IMR-90 (cell line): ENCODE results near the gene MOV10L1. TPM values are rescaled to one million over a fixed set of nuclear protein-coding genes. Genes with fewer than 3 reads are reported as not detected.

Experiments
- ATAC-seq: fragments of 200-7000 bp; cut with Tn5 transposase; 2 replicates; pipeline ENCODE4 v1.9.1; 2020; ENCODE audit warnings: low read depth, mild to moderate bottlenecking, moderate library complexity
- BruUV-seq: library from RNA; stranded (reverse); fragments of 400-500 nt; replicated peaks from 2 replicates; lab custom pipeline; 2021; lab: Mats Ljungman, UMichigan
- CTCF ChIA-PET: fragments of 300-600 bp; formaldehyde crosslinking; extraction: SDS; loops from one replicate; lab custom pipeline; 2021; ENCODE audit warnings: antibody characterized with exemption; lab: Yijun Ruan, JAX
- POLR2A ChIA-PET: fragments of 300-600 bp; sonication (Branson Sonifier 250); formaldehyde crosslinking; loops from one replicate; lab custom pipeline; 2022; ENCODE audit warnings: antibody characterized with exemption; ENCODE audit not compliant: unreplicated experiment; lab: Charles Lee
- DNase-seq: peaks from one replicate; pipeline ENCODE4 v3.0.0; 2013
- H2AFZ ChIP-seq: replicated peaks from 2 replicates; pipeline ENCODE3; 2013; ENCODE audit warnings: low read length, mild to moderate bottlenecking; ENCODE audit not compliant: poor library complexity
- H2AK5ac ChIP-seq: 2 replicates; pipeline ENCODE4 v1.6.1; 2013; ENCODE audit warnings: low read depth, low read length, inconsistent platforms
- H2AK9ac ChIP-seq: replicated peaks from 2 replicates; pipeline ENCODE3; 2013; ENCODE audit warnings: mild to moderate bottlenecking, low read depth, low read length, moderate library complexity; ENCODE audit not compliant: poor library complexity
- H2BK120ac ChIP-seq: 2 replicates; pipeline ENCODE4 v1.6.1; 2013; ENCODE audit warnings: low read depth, low read length, inconsistent platforms
- H2BK15ac ChIP-seq: 3 replicates; pipeline ENCODE4 v1.6.1; 2013; ENCODE audit warnings: low read depth, low read length, inconsistent platforms
- H2BK20ac ChIP-seq: 2 replicates; pipeline ENCODE4 v1.6.1; 2013; ENCODE audit warnings: low read depth, mild to moderate bottlenecking, inconsistent platforms, low read length, moderate library complexity
- H2BK5ac ChIP-seq: 2 replicates; pipeline ENCODE4 v1.6.1; 2013; ENCODE audit warnings: mild to moderate bottlenecking, low read depth, low read length, inconsistent platforms; ENCODE audit not compliant: poor library complexity, severe bottlenecking
- H3K14ac ChIP-seq: replicated peaks from 2 replicates; pipeline ENCODE4 v1.6.1; 2013; ENCODE audit warnings: low read depth, low read length, inconsistent platforms
- H3K18ac ChIP-seq: 2 replicates; pipeline ENCODE4 v1.6.1; 2013; ENCODE audit warnings: low read depth, low read length, control low read depth
- H3K23ac ChIP-seq: 2 replicates; pipeline ENCODE4 v1.6.1; 2013; ENCODE audit warnings: low read depth, low read length, inconsistent platforms
- H3K27ac ChIP-seq: 2 replicates; pipeline ENCODE4 v1.5.1; 2013; ENCODE audit warnings: mild to moderate bottlenecking, control low read depth, low read length; ENCODE audit not compliant: insufficient read depth
- H3K27me3 ChIP-seq: 2 replicates; pipeline ENCODE4 v1.6.1; 2013; ENCODE audit warnings: low read length; ENCODE audit not compliant: control insufficient read depth, insufficient read depth
- H3K36me3 ChIP-seq: 2 replicates; pipeline ENCODE4 v1.6.1; 2013; ENCODE audit warnings: low read length, mixed read lengths; ENCODE audit not compliant: control insufficient read depth, insufficient read depth
- H3K4ac ChIP-seq: 2 replicates; pipeline ENCODE4 v1.6.1; 2013; ENCODE audit warnings: low read depth, low read length, inconsistent platforms
- H3K4me1 ChIP-seq: 2 replicates; pipeline ENCODE4 v1.6.1; 2013; ENCODE audit warnings: low read length, mixed read lengths; ENCODE audit not compliant: control insufficient read depth, insufficient read depth
- H3K4me2 ChIP-seq: 2 replicates; pipeline ENCODE4 v1.6.1; 2013; ENCODE audit warnings: low read depth, mild to moderate bottlenecking, control low read depth, low read length, moderate library complexity
- H3K4me3 ChIP-seq: 2 replicates; pipeline ENCODE4 v1.5.1; 2013; ENCODE audit warnings: low read depth, mild to moderate bottlenecking, control low read depth, low read length, moderate library complexity; ENCODE audit not compliant: insufficient read depth
- H3K56ac ChIP-seq: 2 replicates; pipeline ENCODE4 v1.6.1; 2013; ENCODE audit warnings: low read length, inconsistent platforms; ENCODE audit not compliant: insufficient read depth; ENCODE audit errors: extremely low read depth
- H3K79me1 ChIP-seq, 2 experiments: 2 replicates each; pipeline ENCODE4 v1.6.1; 2013; ENCODE audit warnings: low read length in 2 of 2, inconsistent platforms in 1 of 2, low read depth in 1 of 2
- H3K9ac ChIP-seq: 2 replicates; pipeline ENCODE4 v1.6.1; 2013; ENCODE audit warnings: low read depth, low read length, control low read depth
- H3K9me1 ChIP-seq: 2 replicates; pipeline ENCODE4 v1.6.1; 2013; ENCODE audit warnings: low read length, inconsistent platforms; ENCODE audit not compliant: insufficient read depth
- H3K9me3 ChIP-seq: 2 replicates; pipeline ENCODE4 v1.6.1; 2013; ENCODE audit warnings: low read length; ENCODE audit not compliant: control insufficient read depth, insufficient read depth
- H4K20me1 ChIP-seq: 2 replicates; pipeline ENCODE4 v1.6.1; 2013; ENCODE audit warnings: low read length, inconsistent platforms; ENCODE audit not compliant: insufficient read depth
- H4K5ac ChIP-seq: 2 replicates; pipeline ENCODE4 v1.6.1; 2013; ENCODE audit warnings: mild to moderate bottlenecking, low read depth, low read length, control low read depth
- H4K8ac ChIP-seq, 2 experiments: 2 replicates each; pipeline ENCODE4 v1.6.1; 2013; ENCODE audit warnings: low read depth in 2 of 2, low read length in 2 of 2, control low read depth in 1 of 2, inconsistent platforms in 1 of 2
- H4K91ac ChIP-seq: 2 replicates; pipeline ENCODE4 v1.6.1; 2013; ENCODE audit warnings: low read depth, low read length, inconsistent platforms; ENCODE audit not compliant: insufficient read depth
- BHLHE40 ChIP-seq: fragments of 150-350 bp; IDR thresholded peaks from 2 replicates; pipeline ENCODE4 v1.6.1; 2016; ENCODE audit warnings: mild to moderate bottlenecking, low read depth, low read length
- CEBPB ChIP-seq: IDR thresholded peaks from 2 replicates; pipeline ENCODE4 v1.6.1; 2012; ENCODE audit warnings: low read depth, low read length, improper control_type of control experiment
- CHD1 ChIP-seq: IDR thresholded peaks from 2 replicates; pipeline ENCODE4 v1.6.1; 2012; ENCODE audit warnings: low read depth, low read length, improper control_type of control experiment
- CTCF ChIP-seq: conservative IDR thresholded peaks from 2 replicates; pipeline ENCODE4 v1.5.1; 2012; ENCODE audit warnings: mild to moderate bottlenecking, low read depth, low read length, improper control_type of control experiment
- ELK1 ChIP-seq: fragments of 150-350 bp; IDR thresholded peaks from 2 replicates; pipeline ENCODE4 v1.6.1; 2016; ENCODE audit warnings: low read depth, mild to moderate bottlenecking, low read length, moderate library complexity, borderline replicate concordance
- FOS ChIP-seq: fragments of 150-350 bp; IDR thresholded peaks from 2 replicates; pipeline ENCODE4 v1.6.1; 2016; ENCODE audit warnings: low read depth, low read length
- MAFK ChIP-seq: IDR thresholded peaks from 2 replicates; pipeline ENCODE4 v1.6.1; 2012; ENCODE audit warnings: low read depth, low read length, improper control_type of control experiment
- MAZ ChIP-seq: IDR thresholded peaks from 2 replicates; pipeline ENCODE4 v1.6.1; 2012; ENCODE audit warnings: low read depth, mild to moderate bottlenecking, low read length, improper control_type of control experiment, moderate library complexity, borderline replicate concordance
- MXI1 ChIP-seq: IDR thresholded peaks from 2 replicates; pipeline ENCODE4 v1.6.1; 2012; ENCODE audit warnings: low read depth, mild to moderate bottlenecking, low read length, moderate library complexity, borderline replicate concordance
- NFE2L2 ChIP-seq: fragments of 150-350 bp; IDR thresholded peaks from 2 replicates; pipeline ENCODE4 v1.6.1; 2016; ENCODE audit warnings: low read depth, mild to moderate bottlenecking, low read length
- POLR2A ChIP-seq: IDR thresholded peaks from 2 replicates; pipeline ENCODE4 v1.6.1; 2012; ENCODE audit warnings: mild to moderate bottlenecking, low read depth, low read length
- RAD21 ChIP-seq: IDR thresholded peaks from 2 replicates; pipeline ENCODE4 v1.6.1; 2012; ENCODE audit warnings: low read length, improper control_type of control experiment
- RCOR1 ChIP-seq: IDR thresholded peaks from 2 replicates; pipeline ENCODE4 v1.6.1; 2012; ENCODE audit warnings: mild to moderate bottlenecking, low read length, improper control_type of control experiment; ENCODE audit not compliant: insufficient replicate concordance
- RFX5 ChIP-seq: IDR thresholded peaks from 2 replicates; pipeline ENCODE4 v1.8.0; 2012; ENCODE audit warnings: low read depth, mild to moderate bottlenecking, low read length, moderate library complexity
- SMC3 ChIP-seq: fragments of 150-350 bp; IDR thresholded peaks from 2 replicates; pipeline ENCODE4 v1.6.1; 2016; ENCODE audit warnings: low read depth, mild to moderate bottlenecking, antibody characterized with exemption, low read length, moderate library complexity
- USF2 ChIP-seq: fragments of 150-350 bp; IDR thresholded peaks from 2 replicates; pipeline ENCODE4 v1.6.1; 2017; ENCODE audit warnings: mild to moderate bottlenecking, antibody characterized with exemption, low read length, low read depth
- WGBS, 2 experiments: methylation state at CpG; one replicate each; pipeline versions ENCODE4 v1.1.5 to v1.1.7; 2013; ENCODE audit warnings: missing lambda C conversion rate in 2 of 2; ENCODE audit not compliant: insufficient read length in 1 of 2; ENCODE audit errors: extremely low coverage in 2 of 2; 5-methylcytosine and 5-hydroxymethylcytosine counted together
- dilution Hi-C: fragments of 300-500 bp; cut with HindIII; formaldehyde crosslinking; loops from one replicate; pipeline ENCODE4 v1.14.3; 2018; ENCODE audit warnings: low sequenced_read_pairs; ENCODE audit not compliant: unreplicated experiment
- in situ Hi-C: fragments of 300-500 bp; cut with MboI; formaldehyde crosslinking; loops from 3 replicates; pipeline ENCODE4 v1.14.3; 2019; ENCODE audit warnings: low sequenced_read_pairs, inconsistent platforms, mixed read lengths
- intact Hi-C: fragments of 100-400 bp; cut with micrococcal nuclease; formaldehyde crosslinking; loops from 2 replicates; pipeline ENCODE4 v1.10.0; 2022
- polyA plus RNA-seq, 3 experiments: library from polyadenylated mRNA; depleted of rRNA; stranded (reverse); fragments of >200 nt; gene quantifications; 2 replicates each; pipeline ENCODE4 v1.2.3, GENCODE V29; 2012; ENCODE audit warnings: low replicate concordance in 1 of 3
- total RNA-seq: library from RNA; depleted of rRNA; stranded (reverse); fragments of >200 nt; gene quantifications from 2 replicates; pipeline ENCODE4 v1.2.3, GENCODE V29; 2012

Gene MOV10L1
- total and polyA plus RNA-seq, 2 of the 4 experiments (the other 2 are of a cell fraction), result 0.72 to 1.4 TPM

GRCh38 chr22:50144005-50144614, 54.3 kb downstream of the MOV10L1 start:
- ChIA-PET CTCF (no interaction called here), POLR2A (no interaction called here)
- Histone ChIP-seq H3K4ac (no peak overlapping the region), H3K23ac (no peak overlapping the region), H3K4me3 (no peak overlapping the region), H4K8ac (no peak overlapping the region), H3K9me3 (no peaks in the 10 kb centered on the region), H3K56ac (no peak overlapping the region), H3K9me1 (peaks cover 2% of the 10 kb centered on the region; the same call in 1 of the 2 replicates), H3K27ac (no peak overlapping the region), H3K4me2 (no peak overlapping the region), H2BK5ac (no peak overlapping the region), H2BK120ac (no peak overlapping the region), H4K91ac (no peak overlapping the region), H2AK9ac (peak overlapping the region; percentile 37), H2AFZ (no peak overlapping the region), H3K79me1 (no peaks in the 10 kb centered on the region), H3K9ac (no peak overlapping the region), H2AK5ac (no peak overlapping the region; the same call in 1 of the 2 replicates), H3K14ac (no peak overlapping the region), H2BK20ac (no peak overlapping the region), H3K4me1 (peaks cover 15% of the 10 kb centered on the region), H4K20me1 (peaks cover 11% of the 10 kb centered on the region), H2BK15ac (no peak overlapping the region), H3K36me3 (peaks cover 7% of the 10 kb centered on the region; the same call in 1 of the 2 replicates), H3K18ac (no peak overlapping the region; the same call in 1 of the 2 replicates), H3K27me3 (peaks cover 4% of the 10 kb centered on the region), H4K5ac (no peak overlapping the region)
- dilution Hi-C loops, result no loop called here
- 91% methylated on average over 7 of the region's 18 CpGs; no CpG with 5 or more reads in 1 of the 2 experiments for WGBS, 2 experiments
- DNase-seq (no peak), ATAC-seq (no peak)
- in situ Hi-C loops, result no loop called here
- TF ChIP-seq RFX5, result no peak
- TF ChIP-seq FOS, result no peak
- no peak for TF ChIP-seq NFE2L2
- no peak for TF ChIP-seq CTCF
- TF ChIP-seq POLR2A, result no peak
- TF ChIP-seq CEBPB, result no peak
- TF ChIP-seq SMC3, result no peak
- no peak for TF ChIP-seq CHD1
- no peak for TF ChIP-seq RAD21
- TF ChIP-seq USF2, result no peak
- no peak for TF ChIP-seq ELK1
- TF ChIP-seq MAZ, result no peak
- TF ChIP-seq BHLHE40, result no peak
- no peak for TF ChIP-seq RCOR1
- TF ChIP-seq MAFK, result no peak
- no peak for TF ChIP-seq MXI1
- intact Hi-C loops, result loop anchor here (5.0 kb wide), 1 partner anchor 57 kb away; the partner anchor contains the start of gene MLC1
- no TSS peak for BruUV-seq
